Osteoblast (primary cell): ENCODE measurements around the gene RAB8B. TPM values are rescaled to one million over a fixed set of nuclear protein-coding genes. Genes with fewer than 3 reads are reported as not detected.
A peak's percentile ranks its signal among the peaks of the same experiment; 100 is the strongest.

Source experiments
- DNase-seq: peaks from one replicate; pipeline ENCODE4 v3.0.0; 2011; ENCODE audit warnings: low spot score, mixed read lengths; ENCODE audit not compliant: insufficient read length; ENCODE audit errors: missing footprints
- H2AFZ ChIP-seq: 2 replicates; pipeline ENCODE4 v1.6.0; 2011; ENCODE audit warnings: mild to moderate bottlenecking, low read length
- H3K27ac ChIP-seq: 2 replicates; pipeline ENCODE4 v1.5.1; 2011; ENCODE audit warnings: mild to moderate bottlenecking, low read depth, low read length, moderate library complexity
- H3K27me3 ChIP-seq: 2 replicates; pipeline ENCODE4 v1.6.0; 2012; ENCODE audit warnings: mild to moderate bottlenecking, control low read depth, inconsistent platforms, low read length, moderate library complexity; ENCODE audit not compliant: insufficient read depth
- H3K36me3 ChIP-seq: 2 replicates; pipeline ENCODE4 v1.5.1; 2011; ENCODE audit warnings: mild to moderate bottlenecking, low read length, control low read depth, moderate library complexity; ENCODE audit not compliant: insufficient read depth
- H3K4me1 ChIP-seq: 2 replicates; pipeline ENCODE4 v1.5.1; 2011; ENCODE audit warnings: mild to moderate bottlenecking, low read length, control low read depth, moderate library complexity; ENCODE audit not compliant: insufficient read depth
- H3K4me2 ChIP-seq: 2 replicates; pipeline ENCODE4 v1.6.0; 2011; ENCODE audit warnings: mild to moderate bottlenecking, low read length; ENCODE audit not compliant: insufficient read depth
- H3K4me3 ChIP-seq: fragments of 200-600 bp; sonication (generic); 3 replicates; pipeline ENCODE4 v1.5.1; 2012; ENCODE audit warnings: mild to moderate bottlenecking, low read length, inconsistent platforms; ENCODE audit not compliant: insufficient read depth
- H3K79me2 ChIP-seq: 2 replicates; pipeline ENCODE4 v1.6.0; 2012; ENCODE audit warnings: mild to moderate bottlenecking, low read length, control low read depth, inconsistent platforms; ENCODE audit not compliant: insufficient read depth
- H3K9me3 ChIP-seq: 2 replicates; pipeline ENCODE4 v1.5.1; 2011; ENCODE audit warnings: low read depth, low read length, control low read depth
- H4K20me1 ChIP-seq: 2 replicates; pipeline ENCODE4 v1.6.0; 2012; ENCODE audit warnings: mild to moderate bottlenecking, low read length, control low read depth; ENCODE audit not compliant: insufficient read depth
- CTCF ChIP-seq: IDR thresholded peaks from 2 replicates; pipeline ENCODE4 v1.5.1; 2011; ENCODE audit warnings: mild to moderate bottlenecking, low read depth, low read length, moderate library complexity; ENCODE audit errors: extremely low read depth
- total RNA-seq: library from RNA; depleted of rRNA; stranded (reverse); fragments of >200 nt; gene quantifications from 2 replicates; pipeline ENCODE4 v1.2.3, GENCODE V29; 2012

The RAB8B gene
- total RNA-seq, 1 donor = 57.5 TPM

DNA sequence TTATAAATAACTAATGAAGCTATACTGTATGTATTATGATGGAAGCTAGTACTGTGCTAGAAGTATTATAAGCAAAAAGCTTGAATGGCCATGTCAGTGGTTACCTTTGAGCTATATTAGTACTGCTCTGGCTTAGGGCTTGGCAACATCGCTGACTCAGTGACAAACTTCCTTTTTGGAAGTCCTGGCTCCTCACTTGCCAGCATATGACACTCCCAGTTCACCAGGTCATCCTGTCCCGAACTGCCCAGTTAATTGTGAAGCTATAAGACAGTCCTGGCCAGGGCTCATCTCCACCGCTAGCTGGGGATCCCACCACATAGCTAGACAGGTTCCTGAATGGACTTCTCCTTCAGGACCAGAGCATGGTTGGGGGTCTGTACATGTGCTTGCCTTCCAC, 31.9 kb downstream of the RAB8B start:
- peak overlapping the region; percentile 20 for H3K4me2 ChIP-seq
- H3K4me3 ChIP-seq = no peak overlapping the region

GRCh38 chr15:63223463-63223862, 34.1 kb downstream of the RAB8B start:
- Histone ChIP-seq H3K27me3 (no peaks in the 10 kb centered on the region), H3K36me3 (no peaks in the 10 kb centered on the region), H3K4me1 (peaks cover 25% of the 10 kb centered on the region), H3K4me3 (no peak overlapping the region), H3K27ac (no peak overlapping the region), H3K9me3 (no peaks in the 10 kb centered on the region), H3K4me2 (no peak overlapping the region), H2AFZ (no peak overlapping the region), H3K79me2 (peaks cover 65% of the 10 kb centered on the region), H4K20me1 (no peaks in the 10 kb centered on the region)
- no peak for DNase-seq
- no peak for TF ChIP-seq CTCF

More for the DNA sequence above, 31.9 kb downstream of the RAB8B start:
- Histone ChIP-seq H3K79me2 (peaks cover 65% of the 10 kb centered on the region), H3K27me3 (no peaks in the 10 kb centered on the region), H2AFZ (no peak overlapping the region), H3K9me3 (no peaks in the 10 kb centered on the region), H4K20me1 (no peaks in the 10 kb centered on the region), H3K4me1 (peaks cover 33% of the 10 kb centered on the region), H3K27ac (peak overlapping the region; percentile 7), H3K36me3 (no peaks in the 10 kb centered on the region)
- no peak for DNase-seq
- TF ChIP-seq CTCF = no peak

GRCh38 chr15:63225381-63225780, 36.0 kb downstream of the RAB8B start:
- H2AFZ ChIP-seq = no peak overlapping the region
- H3K9me3 ChIP-seq = no peaks in the 10 kb centered on the region
- no peak overlapping the region for H3K27ac ChIP-seq
- H3K79me2 ChIP-seq = peaks cover 62% of the 10 kb centered on the region
- H3K4me2 ChIP-seq = no peak overlapping the region
- TF ChIP-seq CTCF = no peak
- no peaks in the 10 kb centered on the region for H3K27me3 ChIP-seq
- no peak for DNase-seq
- H3K4me3 ChIP-seq = no peak overlapping the region
- H3K4me1 ChIP-seq = peaks cover 16% of the 10 kb centered on the region
- no peaks in the 10 kb centered on the region for H4K20me1 ChIP-seq
- H3K36me3 ChIP-seq = no peaks in the 10 kb centered on the region

GRCh38 chr15:63226155-63226883, 36.9 kb downstream of the RAB8B start:
- Histone ChIP-seq H4K20me1 (no peaks in the 10 kb centered on the region), H3K27me3 (no peaks in the 10 kb centered on the region), H3K4me2 (peak overlapping the region; percentile 47), H3K36me3 (no peaks in the 10 kb centered on the region), H3K4me3 (no peak overlapping the region), H3K4me1 (peaks cover 9% of the 10 kb centered on the region), H3K27ac (peak overlapping the region; percentile 41), H3K9me3 (no peaks in the 10 kb centered on the region), H2AFZ (no peak overlapping the region), H3K79me2 (peaks cover 55% of the 10 kb centered on the region)
- DNase-seq = no peak
- TF ChIP-seq CTCF = no peak
